Transverse colon (tissue), 4 donors: ENCODE measurements around the gene CDH15. TPM values are rescaled to one million over a fixed set of nuclear protein-coding genes. Genes with fewer than 3 reads are reported as not detected.
A peak's percentile ranks its signal among the peaks of the same experiment; 100 is the strongest.

ENCODE experiments used
- DNase-seq: peaks from one replicate; pipeline ENCODE4 v3.0.0-alpha.2; 2019
- H3K27ac ChIP-seq, 4 donors: fragments of 200-600 bp; sonication (generic); 2 replicates each; pipeline ENCODE4 v1.5.1; 2016 to 2018; ENCODE audit warnings: inconsistent platforms in 4 of 4
- H3K27me3 ChIP-seq: fragments of 200-600 bp; sonication (generic); 2 replicates; pipeline ENCODE4 v1.5.1; 2017; ENCODE audit warnings: inconsistent platforms
- H3K36me3 ChIP-seq, 4 donors: fragments of 200-600 bp; sonication (generic); 2 replicates each; pipeline ENCODE4 v1.5.1; 2017 to 2019; ENCODE audit warnings: inconsistent platforms in 4 of 4
- H3K4me1 ChIP-seq, 4 donors: fragments of 200-600 bp; sonication (generic); 2 replicates each; pipeline ENCODE4 v1.5.1; 2017 to 2020; ENCODE audit warnings: inconsistent platforms in 4 of 4
- H3K4me3 ChIP-seq, 4 donors: fragments of 200-600 bp; sonication (generic); 1 replicate in 1 of 4; 2 replicates in 3 of 4; pipeline versions ENCODE4 v1.5.1 to v1.6.1; 2017 to 2019; ENCODE audit warnings: inconsistent platforms in 4 of 4
- H3K9me3 ChIP-seq, 2 donors: fragments of 200-600 bp; sonication (generic); 2 replicates each; pipeline ENCODE4 v1.5.1; 2017 to 2019; ENCODE audit warnings: inconsistent platforms in 2 of 2
- EP300 ChIP-seq: sonication (generic); formaldehyde crosslinking; IDR thresholded peaks from one replicate; pipeline ENCODE4 v1.6.1; 2017; ENCODE audit warnings: antibody characterized with exemption, low read depth
- POLR2A ChIP-seq: fragments of 450-650 bp; IDR thresholded peaks from one replicate; pipeline ENCODE4 v1.6.1; 2016; ENCODE audit warnings: antibody characterized with exemption, mild to moderate bottlenecking, moderate library complexity
- POLR2AphosphoS5 ChIP-seq, 3 donors: sonication (generic); formaldehyde crosslinking; IDR thresholded peaks; one replicate each; pipeline ENCODE4 v1.6.1; 2016; ENCODE audit warnings: antibody characterized with exemption in 3 of 3
- WGBS, 2 donors: methylation state at CpG; one replicate each; pipeline ENCODE4 v1.1.5; 2018; ENCODE audit warnings: low coverage in 1 of 2; 5-methylcytosine and 5-hydroxymethylcytosine counted together
- in situ Hi-C, 4 donors: fragments of 200-750 bp; cut with MboI; loops; one replicate each; pipeline versions ENCODE4 v1.15.0 to v1.15.1; 2017; ENCODE audit warnings: low sequenced_read_pairs in 3 of 4, low pct_ligation_motif_present in 1 of 4, low pct_unique_long_range_greater_than_20kb in 1 of 4
- intact Hi-C: fragments of 100-400 bp; cut with DNase I; formaldehyde crosslinking; loops from one replicate; pipeline ENCODE4 v1.15.1; 2023; ENCODE audit warnings: low total_unique reads
- total RNA-seq, 4 donors: library from RNA; depleted of rRNA; stranded (reverse); fragments of >200 nt; gene quantifications; one replicate each; pipeline ENCODE4 v1.1.0, GENCODE V29; 2016
- TF ChIP-seq, protein P1 (sequence below), 5 experiments: fragments of 200-600 bp in 3 of 5; fragments of 450-650 bp in 2 of 5; sonication (generic) in 3 of 5; IDR thresholded peaks; 1 replicate in 2 of 5; 2 replicates in 3 of 5; pipeline ENCODE4 v1.5.1; 2016 to 2017; ENCODE audit warnings: antibody characterized with exemption in 5 of 5, inconsistent platforms in 3 of 5, mild to moderate bottlenecking in 2 of 5, moderate library complexity in 1 of 5

CDH15 gene
- total RNA-seq, 4 donors from 2014 or later, result not detected

- Histone ChIP-seq H3K36me3 (peaks cover 0 to 21% (median 3%) of the 10 kb centered on the region in 4 donors), H3K27ac (no peak overlapping the region), H3K27me3 (peaks cover 2% of the 10 kb centered on the region), H3K9me3 (no peaks in the 10 kb centered on the region), H3K4me1 (peaks cover 10 to 15% (median 10%) of the 10 kb centered on the region in 4 donors), H3K4me3 (no peak overlapping the region)
- intact Hi-C loops, result no loop called here
- DNase-seq, result no peak
- TF ChIP-seq POLR2A (no peak), EP300 (no peak), POLR2AphosphoS5 (IDR thresholded peaks at IDR 0.05) (no peak)
- TF ChIP-seq, protein P1, sequence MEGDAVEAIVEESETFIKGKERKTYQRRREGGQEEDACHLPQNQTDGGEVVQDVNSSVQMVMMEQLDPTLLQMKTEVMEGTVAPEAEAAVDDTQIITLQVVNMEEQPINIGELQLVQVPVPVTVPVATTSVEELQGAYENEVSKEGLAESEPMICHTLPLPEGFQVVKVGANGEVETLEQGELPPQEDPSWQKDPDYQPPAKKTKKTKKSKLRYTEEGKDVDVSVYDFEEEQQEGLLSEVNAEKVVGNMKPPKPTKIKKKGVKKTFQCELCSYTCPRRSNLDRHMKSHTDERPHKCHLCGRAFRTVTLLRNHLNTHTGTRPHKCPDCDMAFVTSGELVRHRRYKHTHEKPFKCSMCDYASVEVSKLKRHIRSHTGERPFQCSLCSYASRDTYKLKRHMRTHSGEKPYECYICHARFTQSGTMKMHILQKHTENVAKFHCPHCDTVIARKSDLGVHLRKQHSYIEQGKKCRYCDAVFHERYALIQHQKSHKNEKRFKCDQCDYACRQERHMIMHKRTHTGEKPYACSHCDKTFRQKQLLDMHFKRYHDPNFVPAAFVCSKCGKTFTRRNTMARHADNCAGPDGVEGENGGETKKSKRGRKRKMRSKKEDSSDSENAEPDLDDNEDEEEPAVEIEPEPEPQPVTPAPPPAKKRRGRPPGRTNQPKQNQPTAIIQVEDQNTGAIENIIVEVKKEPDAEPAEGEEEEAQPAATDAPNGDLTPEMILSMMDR (IDR thresholded peaks at IDR 0.05), result no peak
- in situ Hi-C loops, result loop anchor here in 2 of 4 donors (25.0 kb wide), 1 partner anchor 214 kb away; no protein-coding TSS in a partner anchor
- 95 to 97% methylated on average over 7 to 8 of the region's 8 CpGs for WGBS, 2 donors
These were observed 20.6 kb upstream of the CDH15 start for GRCh38 chr16:89150981-89151380.

GRCh38 chr16:89152831-89153700 lies 18.5 kb upstream of the CDH15 start:
- whole genome bisulfite sequencing, 2 donors, result 85 to 95% methylated on average over 6 to 41 of the region's 41 CpGs
- in situ Hi-C loops (loop anchor here in 2 of 4 donors (25.0 kb wide), 1 partner anchor 216 kb away; no protein-coding TSS in a partner anchor), intact Hi-C loops (no loop called here)
- Histone ChIP-seq H3K36me3 (peaks cover 0 to 21% (median 0%) of the 10 kb centered on the region in 4 donors), H3K4me1 (peaks cover 10 to 18% (median 12%) of the 10 kb centered on the region in 4 donors), H3K9me3 (no peaks in the 10 kb centered on the region), H3K4me3 (no peak overlapping the region), H3K27me3 (peaks cover 11% of the 10 kb centered on the region), H3K27ac (no peak overlapping the region)
- no peak for DNase-seq
- no peak for TF ChIP-seq EP300
- TF ChIP-seq, protein P1 (IDR thresholded peaks at IDR 0.05), result no peak
- no peak for TF ChIP-seq POLR2AphosphoS5 (IDR thresholded peaks at IDR 0.05)
- TF ChIP-seq POLR2A, result no peak

DNA sequence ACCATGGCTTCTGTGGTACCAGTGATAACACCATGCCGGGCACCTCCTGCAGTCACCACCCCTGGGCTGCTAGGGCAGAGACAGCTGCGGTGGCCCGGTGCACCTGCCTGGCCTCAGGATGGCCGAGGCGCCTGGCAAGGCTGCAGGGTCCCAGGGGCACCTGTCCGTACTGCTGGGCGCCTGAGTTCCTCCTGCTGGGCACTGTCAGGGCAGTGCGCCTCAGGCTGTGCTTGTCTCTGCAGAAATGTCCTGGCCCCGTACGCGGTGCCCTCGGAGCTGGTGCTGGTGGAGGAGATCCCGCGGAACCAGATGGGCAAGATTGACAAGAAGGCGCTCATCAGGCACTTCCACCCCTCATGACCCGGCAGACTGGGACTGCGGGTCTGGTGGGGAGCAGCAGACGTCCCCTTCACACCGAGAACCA lies 17.7 kb upstream of the CDH15 start:
- Histone ChIP-seq H3K4me1 (peaks cover 10 to 18% (median 12%) of the 10 kb centered on the region in 4 donors), H3K27ac (no peak overlapping the region), H3K9me3 (no peaks in the 10 kb centered on the region), H3K36me3 (peaks cover 0 to 16% (median 0%) of the 10 kb centered on the region in 4 donors), H3K4me3 (no peak overlapping the region), H3K27me3 (peaks cover 11% of the 10 kb centered on the region)
- intact Hi-C loops, result no loop called here
- DNase-seq, result no peak
- in situ Hi-C loops, result loop anchor here in 2 of 4 donors (25.0 kb wide), 1 partner anchor 217 kb away; no protein-coding TSS in a partner anchor
- TF ChIP-seq, protein P1 (IDR thresholded peaks at IDR 0.05), result no peak
- peak in 1 of 3 donors; percentile 4 for TF ChIP-seq POLR2AphosphoS5 (IDR thresholded peaks at IDR 0.05)
- TF ChIP-seq POLR2A, result no peak
- WGBS, 2 donors, result 60% methylated on average over 17 of the region's 19 CpGs; no CpG with 5 or more reads in 1 of the 2 donors

DNA sequence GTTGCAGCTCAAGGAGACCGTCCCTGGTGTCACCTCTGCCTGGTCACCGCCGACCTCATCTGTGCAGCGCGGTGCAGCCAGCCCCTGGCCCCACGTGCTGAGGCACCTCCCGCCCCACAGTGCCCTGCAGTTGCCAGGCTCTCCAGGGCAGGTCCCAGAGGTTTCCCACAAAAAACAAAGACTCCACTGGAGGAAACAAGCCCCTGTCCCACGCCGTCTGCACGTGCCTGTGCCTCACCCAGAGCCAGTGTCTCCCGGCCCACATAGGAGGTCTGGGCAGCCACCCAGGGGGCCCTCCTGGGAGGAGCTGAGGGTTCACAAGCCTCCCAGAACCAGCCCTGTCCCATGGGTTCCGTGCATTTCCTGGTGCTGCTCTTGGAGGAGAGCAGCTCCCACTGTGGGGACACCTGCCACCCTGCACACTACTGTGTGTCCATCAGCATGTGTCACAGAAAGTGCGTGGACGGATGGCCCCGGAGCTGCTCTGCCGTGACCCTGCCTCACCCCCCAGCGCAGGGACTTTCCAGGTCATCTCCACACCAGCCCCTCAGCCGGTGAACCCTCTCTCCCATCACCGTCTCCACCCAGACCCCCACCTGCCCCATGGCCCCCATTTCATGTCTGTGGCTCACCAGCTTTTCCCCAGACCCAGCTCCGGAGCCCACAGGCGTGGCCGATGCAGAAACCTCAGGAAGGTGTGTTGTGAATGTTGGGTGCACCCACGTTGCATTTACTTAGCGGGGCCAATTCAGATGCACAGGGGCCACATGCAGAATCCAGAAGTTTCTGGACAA lies 17.0 kb upstream of the CDH15 start:
- Histone ChIP-seq H3K27ac (no peak overlapping the region), H3K9me3 (no peaks in the 10 kb centered on the region), H3K4me3 (no peak overlapping the region), H3K4me1 (peaks cover 10 to 18% (median 12%) of the 10 kb centered on the region in 4 donors), H3K36me3 (peaks cover 0 to 10% (median 0%) of the 10 kb centered on the region in 4 donors), H3K27me3 (peaks cover 11% of the 10 kb centered on the region)
- intact Hi-C loops (no loop called here), in situ Hi-C loops (loop anchor here in 2 of 4 donors (25.0 kb wide), 1 partner anchor 217 kb away; no protein-coding TSS in a partner anchor)
- TF ChIP-seq, protein P1 (IDR thresholded peaks at IDR 0.05), result no peak
- TF ChIP-seq POLR2AphosphoS5 (IDR thresholded peaks at IDR 0.05) (no peak), POLR2A (no peak), EP300 (no peak)
- 50% methylated on average over 22 of the region's 24 CpGs; no CpG with 5 or more reads in 1 of the 2 donors for WGBS, 2 donors
- DNase-seq, result no peak
